Measurements from ENCODE around the gene CNOT4. TPM values are rescaled to one million over a fixed set of nuclear protein-coding genes. Genes with fewer than 3 reads are reported as not detected.
"Not testable (repeated sequence)": the region's sequence is repeated elsewhere in the genome, so short reads cannot be mapped to it uniquely, and the experiment has no call there.

Gene CNOT4
- total RNA-seq, 1 experiment from 2014 or later = 14.6 TPM

DNA sequence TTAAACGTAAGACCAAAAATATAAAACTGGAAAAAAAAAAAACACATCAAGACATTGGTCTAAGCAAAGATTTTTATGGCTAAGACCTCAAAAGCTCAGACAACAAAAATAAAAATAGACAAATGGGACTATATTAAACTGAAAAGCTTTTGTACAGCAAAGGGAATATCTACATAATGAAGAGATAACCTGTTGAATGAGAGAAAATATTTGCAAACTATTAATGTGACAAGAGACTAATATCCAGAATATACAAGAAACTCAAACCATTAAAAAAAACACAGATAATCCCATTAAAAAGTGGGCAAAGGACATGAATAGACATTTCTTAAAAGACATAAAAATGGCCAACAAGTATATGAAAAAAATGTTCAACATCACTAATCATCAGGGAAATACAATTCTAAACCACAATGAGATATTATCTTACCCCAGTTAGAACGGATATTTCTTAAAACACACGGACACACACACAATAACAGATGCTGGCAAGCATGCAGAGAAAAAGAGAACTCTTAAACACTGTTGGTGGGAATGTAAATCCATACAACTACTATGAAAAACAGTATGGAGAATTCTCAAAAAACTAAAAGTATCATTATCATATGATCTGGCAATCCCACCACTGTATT lies 28.8 kb downstream of the CNOT4 start (continued):
- TF ChIP-seq, protein P1, sequence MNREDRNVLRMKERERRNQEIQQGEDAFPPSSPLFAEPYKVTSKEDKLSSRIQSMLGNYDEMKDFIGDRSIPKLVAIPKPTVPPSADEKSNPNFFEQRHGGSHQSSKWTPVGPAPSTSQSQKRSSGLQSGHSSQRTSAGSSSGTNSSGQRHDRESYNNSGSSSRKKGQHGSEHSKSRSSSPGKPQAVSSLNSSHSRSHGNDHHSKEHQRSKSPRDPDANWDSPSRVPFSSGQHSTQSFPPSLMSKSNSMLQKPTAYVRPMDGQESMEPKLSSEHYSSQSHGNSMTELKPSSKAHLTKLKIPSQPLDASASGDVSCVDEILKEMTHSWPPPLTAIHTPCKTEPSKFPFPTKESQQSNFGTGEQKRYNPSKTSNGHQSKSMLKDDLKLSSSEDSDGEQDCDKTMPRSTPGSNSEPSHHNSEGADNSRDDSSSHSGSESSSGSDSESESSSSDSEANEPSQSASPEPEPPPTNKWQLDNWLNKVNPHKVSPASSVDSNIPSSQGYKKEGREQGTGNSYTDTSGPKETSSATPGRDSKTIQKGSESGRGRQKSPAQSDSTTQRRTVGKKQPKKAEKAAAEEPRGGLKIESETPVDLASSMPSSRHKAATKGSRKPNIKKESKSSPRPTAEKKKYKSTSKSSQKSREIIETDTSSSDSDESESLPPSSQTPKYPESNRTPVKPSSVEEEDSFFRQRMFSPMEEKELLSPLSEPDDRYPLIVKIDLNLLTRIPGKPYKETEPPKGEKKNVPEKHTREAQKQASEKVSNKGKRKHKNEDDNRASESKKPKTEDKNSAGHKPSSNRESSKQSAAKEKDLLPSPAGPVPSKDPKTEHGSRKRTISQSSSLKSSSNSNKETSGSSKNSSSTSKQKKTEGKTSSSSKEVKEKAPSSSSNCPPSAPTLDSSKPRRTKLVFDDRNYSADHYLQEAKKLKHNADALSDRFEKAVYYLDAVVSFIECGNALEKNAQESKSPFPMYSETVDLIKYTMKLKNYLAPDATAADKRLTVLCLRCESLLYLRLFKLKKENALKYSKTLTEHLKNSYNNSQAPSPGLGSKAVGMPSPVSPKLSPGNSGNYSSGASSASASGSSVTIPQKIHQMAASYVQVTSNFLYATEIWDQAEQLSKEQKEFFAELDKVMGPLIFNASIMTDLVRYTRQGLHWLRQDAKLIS (CRISPR knock-in tag; IDR thresholded peaks at IDR 0.05; ENCODE audit: borderline replicate concordance) = no peak
- TF ChIP-seq SP1 (CRISPR knock-in tag; conservative IDR thresholded peaks at IDR 0.05) (no peak), TEAD4 (CRISPR knock-in tag; IDR thresholded peaks at IDR 0.05) (no peak)
- TF ChIP-seq, protein P2, sequence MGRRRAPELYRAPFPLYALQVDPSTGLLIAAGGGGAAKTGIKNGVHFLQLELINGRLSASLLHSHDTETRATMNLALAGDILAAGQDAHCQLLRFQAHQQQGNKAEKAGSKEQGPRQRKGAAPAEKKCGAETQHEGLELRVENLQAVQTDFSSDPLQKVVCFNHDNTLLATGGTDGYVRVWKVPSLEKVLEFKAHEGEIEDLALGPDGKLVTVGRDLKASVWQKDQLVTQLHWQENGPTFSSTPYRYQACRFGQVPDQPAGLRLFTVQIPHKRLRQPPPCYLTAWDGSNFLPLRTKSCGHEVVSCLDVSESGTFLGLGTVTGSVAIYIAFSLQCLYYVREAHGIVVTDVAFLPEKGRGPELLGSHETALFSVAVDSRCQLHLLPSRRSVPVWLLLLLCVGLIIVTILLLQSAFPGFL (CRISPR knock-in tag; IDR thresholded peaks at IDR 0.05; ENCODE audit: borderline replicate concordance) = no peak
- TF ChIP-seq, protein P3, sequence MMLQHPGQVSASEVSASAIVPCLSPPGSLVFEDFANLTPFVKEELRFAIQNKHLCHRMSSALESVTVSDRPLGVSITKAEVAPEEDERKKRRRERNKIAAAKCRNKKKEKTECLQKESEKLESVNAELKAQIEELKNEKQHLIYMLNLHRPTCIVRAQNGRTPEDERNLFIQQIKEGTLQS (CRISPR knock-in tag; conservative IDR thresholded peaks at IDR 0.05) = no peak

DNA sequence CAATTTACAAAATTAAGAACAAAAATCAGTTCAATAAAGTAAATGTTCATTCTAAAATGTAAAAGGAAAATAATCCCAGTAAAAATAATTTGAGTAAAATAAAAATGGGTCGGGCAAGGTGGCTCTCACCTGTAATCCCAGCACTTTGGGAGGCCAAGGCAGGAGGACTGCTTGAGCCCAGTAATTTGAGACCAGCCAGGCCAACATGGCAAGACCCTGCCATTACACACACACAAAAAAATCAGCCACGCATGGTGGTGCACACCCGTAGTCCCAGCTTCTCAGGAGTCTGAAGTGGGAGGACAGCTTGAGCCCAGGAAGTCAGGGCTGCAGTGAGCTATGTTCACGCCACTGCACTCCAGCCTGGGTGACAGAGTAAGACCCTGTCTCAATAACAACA lies 34.4 kb downstream of the CNOT4 start:
- Mint-ChIP-seq H3K27me3 (ENCODE audit: low read depth) (no peaks in the 10 kb centered on the region), H3K9me3 (no peaks in the 10 kb centered on the region), H3K27ac (no peak overlapping the region), H3K4me3 (no peak overlapping the region), H3K36me3 (no peaks in the 10 kb centered on the region), H3K4me1 (no peaks in the 10 kb centered on the region)
- ChIA-PET POLR2A (no interaction called here), CTCF (interaction anchor here (0.6 kb wide), 1 partner anchor 195 kb away, joined by 3 read pairs; no protein-coding TSS in a partner anchor)
- ATAC-seq = no peak
- TF ChIP-seq ZNF121 (CRISPR knock-in tag; IDR thresholded peaks at IDR 0.05) = peak; percentile 91
- TF ChIP-seq NR2C2 (CRISPR knock-in tag; IDR thresholded peaks at IDR 0.05) = no peak
- DNase-seq (ENCODE audit: low spot score) = no peak

DNA sequence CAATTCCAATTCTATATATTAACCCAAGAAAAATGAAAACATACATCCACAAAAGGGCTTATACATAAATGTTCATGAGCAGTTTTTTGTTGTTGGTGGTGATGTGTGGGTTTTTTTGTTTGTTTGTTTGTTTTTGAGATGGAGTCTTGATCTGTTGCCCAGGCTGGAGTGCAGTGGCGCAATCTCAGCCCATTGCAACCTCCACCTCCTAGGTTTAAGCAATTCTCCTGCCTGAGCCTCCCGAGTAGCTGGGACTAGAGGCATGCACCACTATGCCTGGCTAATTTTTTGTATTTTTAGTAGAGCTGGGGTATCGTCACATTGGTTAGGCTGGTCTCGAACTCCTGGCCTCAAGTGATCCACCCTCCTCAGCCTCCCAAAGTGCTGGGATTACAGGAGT lies 40.2 kb downstream of the CNOT4 start:
- DNase-seq (ENCODE audit: low spot score); H3K27me3 Mint-ChIP-seq (ENCODE audit: low read depth); POLR2A ChIA-PET; H3K36me3 Mint-ChIP-seq; H3K4me1 Mint-ChIP-seq; H3K9me3 Mint-ChIP-seq; ATAC-seq; H3K27ac Mint-ChIP-seq; H3K4me3 Mint-ChIP-seq; CTCF ChIA-PET: not testable (repeated sequence)

DNA sequence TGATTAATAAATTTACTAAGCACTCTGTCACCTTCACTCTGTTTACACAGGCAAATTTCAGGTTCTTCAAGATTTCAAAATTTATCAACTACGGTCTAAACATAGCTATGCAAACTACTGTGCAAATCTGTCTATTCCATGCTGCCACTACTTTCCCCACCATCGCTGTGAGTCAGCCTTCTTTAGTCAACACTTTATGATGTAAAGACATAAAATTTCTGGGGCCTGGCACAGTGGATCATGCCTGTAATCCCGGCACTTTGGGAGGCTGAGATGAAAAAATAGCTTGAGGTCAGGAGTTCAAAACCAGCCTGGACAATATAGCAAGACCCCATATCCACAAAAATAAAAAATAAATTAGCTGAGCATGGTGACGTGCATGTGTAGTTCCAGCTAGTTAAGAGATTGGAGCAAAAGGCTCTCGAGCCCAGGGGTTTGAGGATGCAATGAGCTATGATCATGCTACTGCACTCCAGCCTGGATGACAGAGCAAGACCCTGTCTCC lies 42.6 kb downstream of the CNOT4 start:
- POLR2A ChIA-PET = no interaction called here
- Mint-ChIP-seq H3K36me3 (no peaks in the 10 kb centered on the region), H3K9me3 (no peaks in the 10 kb centered on the region), H3K27me3 (ENCODE audit: low read depth) (no peaks in the 10 kb centered on the region), H3K4me3 (no peak overlapping the region), H3K27ac (no peak overlapping the region), H3K4me1 (peaks cover 7% of the 10 kb centered on the region; the same call in 1 of the 2 replicates)
- no peak for ATAC-seq
- DNase-seq (ENCODE audit: low spot score) = no peak
- CTCF ChIA-PET = interaction anchor here (1.5 kb wide), 1 partner anchor 186 kb away, joined by 3 read pairs; no protein-coding TSS in a partner anchor
- no peak for TF ChIP-seq TP53 (CRISPR knock-in tag; IDR thresholded peaks at IDR 0.05)
- TF ChIP-seq GTF2I (CRISPR knock-in tag; conservative IDR thresholded peaks at IDR 0.05) = no peak
- no peak for TF ChIP-seq RORB (CRISPR knock-in tag; IDR thresholded peaks at IDR 0.05)
- no peak for TF ChIP-seq NFE2L1 (CRISPR knock-in tag; IDR thresholded peaks at IDR 0.05)
- TF ChIP-seq CREM (CRISPR knock-in tag; IDR thresholded peaks at IDR 0.05) = no peak

Measured in WTC11 (cell line).